HFFc6 (cell line): ENCODE data around the gene ZNF804B. TPM values are rescaled to one million over a fixed set of nuclear protein-coding genes. Genes with fewer than 3 reads are reported as not detected.

ENCODE experiments used
- DNase-seq: peaks from one replicate; pipeline ENCODE4 v3.0.0-alpha.2; 2018
- H3K27ac Mint-ChIP-seq: 2 replicates; pipeline ENCODE4 v1.8.0; 2020; ENCODE audit warnings: mild to moderate bottlenecking, mixed read lengths
- H3K27me3 Mint-ChIP-seq: 2 replicates; pipeline ENCODE4 v1.8.0; 2021; ENCODE audit warnings: mild to moderate bottlenecking, moderate library complexity, mixed read lengths; ENCODE audit not compliant: insufficient read depth
- H3K36me3 Mint-ChIP-seq: 2 replicates; pipeline ENCODE4 v1.8.0; 2021; ENCODE audit warnings: low read depth, mixed read lengths
- H3K4me1 Mint-ChIP-seq: 2 replicates; pipeline ENCODE4 v1.8.0; 2020; ENCODE audit warnings: low read depth, mixed read lengths
- H3K4me3 Mint-ChIP-seq: 2 replicates; pipeline ENCODE4 v1.8.0; 2020; ENCODE audit warnings: mild to moderate bottlenecking, moderate library complexity, mixed read lengths
- H3K9me3 Mint-ChIP-seq: 2 replicates; pipeline ENCODE4 v1.8.0; 2020; ENCODE audit warnings: mild to moderate bottlenecking, mixed read lengths
- total RNA-seq, 6 experiments: library from RNA; stranded (reverse); fragmentation: NEBNext Ultra II Directional; extraction: Animal tissue kit (Norgen Biotek cat#: 25700); gene quantifications; 2 replicates in 1 of 6; 3 replicates in 5 of 6; pipeline ENCODE4 v1.2.3, GENCODE V29; 2021
- TF ChIP-seq, protein P1 (sequence below): fragments of 200-600 bp; sonication (generic); IDR thresholded peaks from 2 replicates; pipeline ENCODE4 v1.5.0; 2021; ENCODE audit warnings: antibody characterized with exemption, mild to moderate bottlenecking

ZNF804B gene
- total RNA-seq, 6 experiments from 2014 or later, result not detected

DNA sequence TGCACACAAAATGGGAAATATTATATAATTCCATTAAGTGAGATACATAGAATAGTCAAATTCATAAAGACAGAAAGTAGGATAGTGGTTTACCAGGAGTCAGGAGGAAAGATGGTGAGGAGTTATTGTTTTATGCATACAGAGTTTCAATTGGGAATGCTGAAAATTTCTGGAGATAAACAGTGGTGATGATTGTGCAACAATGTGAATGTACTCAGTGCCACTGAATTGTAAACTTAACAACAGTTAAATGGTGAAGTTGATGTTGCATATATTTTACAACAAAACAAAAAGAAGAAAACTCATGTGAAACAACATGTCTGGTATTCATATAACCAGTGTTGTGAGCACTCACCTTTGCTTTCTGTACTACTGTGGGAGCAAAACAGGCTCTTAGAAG is 204.9 kb downstream of the ZNF804B start:
- no peak overlapping the region for H3K4me3 Mint-ChIP-seq
- no peaks in the 10 kb centered on the region for H3K4me1 Mint-ChIP-seq
- H3K36me3 Mint-ChIP-seq, result peaks cover 6% of the 10 kb centered on the region; the same call in 1 of the 2 replicates
- peaks cover 35% of the 10 kb centered on the region for H3K9me3 Mint-ChIP-seq
- H3K27me3 Mint-ChIP-seq, result no peaks in the 10 kb centered on the region
- no peak for DNase-seq
- no peak overlapping the region for H3K27ac Mint-ChIP-seq
- TF ChIP-seq, protein P1, sequence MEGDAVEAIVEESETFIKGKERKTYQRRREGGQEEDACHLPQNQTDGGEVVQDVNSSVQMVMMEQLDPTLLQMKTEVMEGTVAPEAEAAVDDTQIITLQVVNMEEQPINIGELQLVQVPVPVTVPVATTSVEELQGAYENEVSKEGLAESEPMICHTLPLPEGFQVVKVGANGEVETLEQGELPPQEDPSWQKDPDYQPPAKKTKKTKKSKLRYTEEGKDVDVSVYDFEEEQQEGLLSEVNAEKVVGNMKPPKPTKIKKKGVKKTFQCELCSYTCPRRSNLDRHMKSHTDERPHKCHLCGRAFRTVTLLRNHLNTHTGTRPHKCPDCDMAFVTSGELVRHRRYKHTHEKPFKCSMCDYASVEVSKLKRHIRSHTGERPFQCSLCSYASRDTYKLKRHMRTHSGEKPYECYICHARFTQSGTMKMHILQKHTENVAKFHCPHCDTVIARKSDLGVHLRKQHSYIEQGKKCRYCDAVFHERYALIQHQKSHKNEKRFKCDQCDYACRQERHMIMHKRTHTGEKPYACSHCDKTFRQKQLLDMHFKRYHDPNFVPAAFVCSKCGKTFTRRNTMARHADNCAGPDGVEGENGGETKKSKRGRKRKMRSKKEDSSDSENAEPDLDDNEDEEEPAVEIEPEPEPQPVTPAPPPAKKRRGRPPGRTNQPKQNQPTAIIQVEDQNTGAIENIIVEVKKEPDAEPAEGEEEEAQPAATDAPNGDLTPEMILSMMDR, result no peak

DNA sequence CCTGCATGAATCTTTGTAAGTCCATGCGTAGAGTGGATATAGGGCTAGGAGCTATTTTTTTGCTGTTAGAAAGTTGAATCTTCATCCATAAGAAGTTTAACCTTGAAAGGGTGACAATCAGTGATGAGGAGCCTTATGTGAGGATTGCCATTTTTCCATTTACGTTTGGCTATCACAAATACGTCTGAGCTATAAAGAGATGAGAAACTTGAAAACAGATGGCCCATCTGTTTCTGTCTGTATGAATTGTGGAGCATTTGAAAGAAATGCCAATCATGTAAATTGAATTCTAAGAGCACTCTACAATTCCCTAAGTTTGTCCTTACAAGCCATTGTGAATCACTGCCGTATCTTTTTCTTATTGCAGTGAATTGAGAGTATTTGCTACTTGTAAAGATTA is 205.9 kb downstream of the ZNF804B start:
- H3K27me3 Mint-ChIP-seq, result no peaks in the 10 kb centered on the region
- no peaks in the 10 kb centered on the region for H3K4me1 Mint-ChIP-seq
- H3K4me3 Mint-ChIP-seq, result no peak overlapping the region
- H3K36me3 Mint-ChIP-seq, result peaks cover 6% of the 10 kb centered on the region; the same call in 1 of the 2 replicates
- peaks cover 29% of the 10 kb centered on the region for H3K9me3 Mint-ChIP-seq
- DNase-seq, result no peak
- TF ChIP-seq, protein P1, result no peak
- H3K27ac Mint-ChIP-seq, result no peak overlapping the region

DNA sequence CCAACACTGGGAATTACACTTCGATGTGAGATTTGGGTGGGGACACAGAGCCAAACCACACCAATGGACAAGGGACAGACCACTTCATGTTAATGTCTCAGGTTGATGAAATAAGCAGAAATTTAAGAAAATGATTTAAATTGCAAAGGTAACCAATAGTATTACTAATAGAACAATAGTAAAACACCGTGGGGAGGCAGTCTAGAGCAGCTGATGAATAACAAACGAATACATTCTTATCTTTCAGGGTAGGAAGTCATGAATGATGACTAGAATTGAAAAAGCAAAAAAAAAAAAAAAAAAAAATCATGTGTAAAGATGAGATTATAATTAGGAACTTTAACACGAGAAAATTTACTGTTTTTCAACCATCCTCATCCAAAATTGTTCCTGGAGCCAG is 207.9 kb downstream of the ZNF804B start:
- H3K36me3 Mint-ChIP-seq, result peaks cover 6% of the 10 kb centered on the region; the same call in 1 of the 2 replicates

DNA sequence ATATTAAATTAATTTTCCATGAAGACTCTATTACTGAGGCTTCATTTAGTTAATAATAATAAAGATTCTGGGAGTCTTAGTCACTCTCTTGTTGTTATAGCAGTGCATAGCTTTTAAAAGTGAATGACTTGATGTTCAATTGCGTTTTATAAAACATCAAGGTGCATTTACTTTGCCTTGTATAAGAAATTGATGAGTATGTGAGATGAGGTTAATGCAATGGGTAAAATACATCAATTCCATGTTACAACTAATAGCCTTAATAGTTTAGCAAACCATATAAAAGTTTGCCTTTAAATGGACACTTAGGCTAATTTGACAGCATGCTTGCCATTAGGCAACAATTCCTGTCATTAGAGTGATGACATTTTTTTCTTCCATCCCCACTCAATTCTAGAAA is 209.7 kb downstream of the ZNF804B start:
- peaks cover 25% of the 10 kb centered on the region for H3K9me3 Mint-ChIP-seq
- DNase-seq, result no peak
- no peaks in the 10 kb centered on the region for H3K4me1 Mint-ChIP-seq
- H3K36me3 Mint-ChIP-seq, result peaks cover 6% of the 10 kb centered on the region; the same call in 1 of the 2 replicates
- TF ChIP-seq, protein P1, result no peak
- no peak overlapping the region for H3K27ac Mint-ChIP-seq
- no peaks in the 10 kb centered on the region for H3K27me3 Mint-ChIP-seq
- H3K4me3 Mint-ChIP-seq, result no peak overlapping the region

More for the DNA sequence above, 207.9 kb downstream of the ZNF804B start:
- Mint-ChIP-seq H3K9me3 (peaks cover 29% of the 10 kb centered on the region), H3K27me3 (no peaks in the 10 kb centered on the region), H3K4me1 (no peaks in the 10 kb centered on the region), H3K27ac (no peak overlapping the region), H3K4me3 (no peak overlapping the region)
- no peak for DNase-seq
- TF ChIP-seq, protein P1, result no peak

DNA sequence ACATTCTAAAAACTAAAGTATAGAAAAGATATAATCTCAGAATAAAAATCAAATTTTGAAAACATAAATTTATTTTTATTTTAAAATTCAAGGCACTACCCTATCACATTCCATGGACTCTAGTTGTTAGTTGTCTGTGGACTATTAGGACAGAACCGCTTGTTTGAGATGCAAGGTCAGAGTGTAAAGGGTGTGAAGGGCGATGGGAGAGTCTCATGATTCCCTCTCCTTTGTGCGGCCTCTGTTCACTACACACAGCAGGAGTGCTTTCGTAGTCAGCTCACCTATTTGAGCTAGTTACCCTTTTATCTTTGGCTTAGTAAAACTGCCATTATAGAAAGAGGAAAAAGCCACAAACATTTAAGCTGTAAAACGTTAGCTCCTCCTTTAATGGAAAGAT is 225.8 kb downstream of the ZNF804B start:
- Mint-ChIP-seq H3K27me3 (peaks cover 1% of the 10 kb centered on the region; the same call in 1 of the 2 replicates), H3K4me1 (no peaks in the 10 kb centered on the region), H3K9me3 (peaks cover 39% of the 10 kb centered on the region), H3K36me3 (no peaks in the 10 kb centered on the region), H3K4me3 (no peak overlapping the region), H3K27ac (no peak overlapping the region)
- TF ChIP-seq, protein P1, result no peak
- no peak for DNase-seq

DNA sequence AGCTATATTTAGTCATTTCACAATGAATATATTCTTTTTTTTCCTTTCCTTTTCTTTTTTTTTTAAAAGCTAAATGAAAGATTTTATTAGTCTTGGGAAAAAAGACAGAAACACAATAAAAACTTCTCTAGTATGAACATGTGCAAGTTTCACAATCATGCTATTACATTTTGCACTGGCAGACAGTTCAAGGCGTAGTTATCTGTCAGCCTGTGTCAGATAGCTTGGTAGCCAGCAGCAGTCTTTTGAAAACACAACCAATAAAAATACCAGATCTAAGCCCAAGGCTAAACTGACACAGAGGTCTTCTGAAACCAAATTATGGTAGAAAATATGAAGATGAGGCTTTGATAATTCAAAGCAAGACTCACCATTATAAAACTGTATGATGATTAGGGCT is 241.8 kb downstream of the ZNF804B start:
- peaks cover 35% of the 10 kb centered on the region for H3K9me3 Mint-ChIP-seq
- H3K27ac Mint-ChIP-seq, result no peak overlapping the region
- H3K36me3 Mint-ChIP-seq, result no peaks in the 10 kb centered on the region
- no peak overlapping the region for H3K4me3 Mint-ChIP-seq
- DNase-seq, result no peak
- no peaks in the 10 kb centered on the region; the same call in 1 of the 2 replicates for H3K27me3 Mint-ChIP-seq
- TF ChIP-seq, protein P1, result no peak
- H3K4me1 Mint-ChIP-seq, result no peaks in the 10 kb centered on the region
